HG03558 (cell line): ENCODE results near the gene CEBPE.

Experiments
- ATAC-seq: cut with Tn5 transposase; IDR thresholded peaks from one replicate; pipeline ENCODE4 v1.9.1; 2021; ENCODE audit warnings: moderate number of reproducible peaks; ENCODE audit not compliant: unreplicated experiment; ENCODE audit errors: extremely low read depth

The CEBPE gene

DNA sequence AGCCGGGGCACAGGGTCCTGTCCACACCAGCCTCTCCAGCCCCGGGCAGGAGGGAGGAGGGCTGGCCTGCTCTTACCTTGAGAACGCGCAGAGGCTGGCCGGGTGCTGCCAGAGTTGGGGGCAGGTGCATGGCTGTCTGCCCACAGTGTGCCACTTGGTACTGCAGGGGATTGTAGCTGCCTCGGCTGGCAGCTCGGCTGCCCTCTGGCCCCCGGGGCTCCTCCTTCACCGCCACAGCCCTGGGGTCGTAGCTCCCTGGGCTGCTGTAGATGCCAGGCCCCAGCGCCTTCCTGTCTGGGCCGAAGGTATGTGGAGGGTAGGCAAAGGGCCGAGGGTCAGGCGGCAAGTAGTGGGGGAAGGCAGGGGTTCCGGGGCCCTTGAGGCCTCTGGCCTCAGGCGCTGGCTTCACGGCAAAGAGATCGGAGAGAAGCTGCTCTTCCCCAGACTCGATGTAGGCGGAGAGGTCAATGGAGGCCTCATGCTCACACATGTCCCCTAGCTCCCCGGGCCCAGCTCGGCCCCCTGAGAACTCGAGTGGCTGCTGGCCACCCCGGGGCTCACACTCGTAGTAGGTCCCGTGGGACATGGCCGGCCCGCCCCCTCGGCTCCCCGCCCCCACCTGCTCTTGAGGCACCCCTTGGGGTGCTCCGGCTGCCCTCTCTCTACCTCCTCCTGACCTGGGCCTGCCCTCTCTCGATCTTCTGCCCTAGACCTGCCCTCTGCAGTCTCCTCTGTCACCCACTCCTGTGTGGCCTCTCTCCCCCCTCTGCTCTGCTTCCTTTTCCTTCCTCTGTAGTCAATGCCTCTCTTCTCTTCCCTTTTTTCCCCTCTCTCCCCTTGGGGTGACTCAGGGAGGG is at the start of gene CEBPE:
CEBPE (minus strand) TSS at position 750 of the 857 bp plus-strand sequence; CDS start at position 586, 164 bp downstream.
- ATAC-seq: no peak

DNA sequence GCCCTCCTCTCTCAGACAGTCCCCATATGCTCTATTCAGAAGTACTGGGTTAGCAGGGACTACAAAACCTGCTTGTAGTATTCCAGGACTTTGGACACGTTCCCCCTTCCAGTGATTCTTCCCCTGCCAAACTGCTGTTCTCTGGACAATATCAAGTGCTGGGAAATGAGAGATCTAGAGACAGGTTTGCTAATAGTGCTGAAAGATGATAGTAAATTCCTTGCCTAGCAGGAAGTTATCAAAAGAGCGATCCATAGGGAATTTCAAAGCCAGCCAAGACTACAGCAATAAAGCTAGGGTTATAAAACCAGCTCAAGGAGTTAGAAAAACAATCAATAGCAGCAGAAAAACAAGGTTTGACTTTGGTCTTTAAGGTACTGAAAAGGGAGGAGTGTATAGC is 49.2 kb upstream of the CEBPE start:
- ATAC-seq: no peak

DNA sequence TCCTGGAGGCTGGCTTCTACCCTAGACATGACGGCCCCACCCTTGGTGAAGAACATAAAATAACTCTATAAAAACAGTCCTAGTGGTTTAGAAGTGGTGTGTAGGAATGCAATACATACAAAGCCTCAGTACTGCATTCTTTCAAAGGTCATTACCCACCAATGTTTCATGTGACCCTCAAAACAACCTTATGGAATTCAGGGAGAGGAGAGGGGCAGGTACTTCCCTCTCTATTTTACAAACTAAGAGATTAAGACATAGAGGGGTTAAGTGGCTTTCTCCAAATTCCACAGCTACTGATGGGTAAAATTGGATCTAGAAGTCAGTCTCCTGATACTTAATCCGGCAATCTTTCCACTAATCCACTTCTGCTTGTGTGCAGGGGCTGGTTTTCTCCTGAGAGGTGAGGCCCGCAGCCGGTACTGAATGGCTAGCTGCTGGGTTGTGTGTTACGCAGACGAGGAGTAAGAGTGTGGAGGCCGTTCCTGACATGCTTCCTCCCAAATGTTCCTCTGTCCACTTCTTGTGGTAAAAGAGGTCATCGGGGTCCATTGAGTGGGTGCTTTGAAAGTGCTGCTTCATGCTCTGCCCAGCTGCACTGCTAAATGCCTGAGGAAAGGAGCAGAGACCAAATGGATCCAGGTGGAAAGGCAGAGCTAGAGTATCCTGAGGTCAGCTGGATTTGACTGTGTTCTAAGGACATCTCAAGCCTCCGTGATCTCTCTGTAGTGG is 48.2 kb upstream of the CEBPE start:
- ATAC-seq: no peak

DNA sequence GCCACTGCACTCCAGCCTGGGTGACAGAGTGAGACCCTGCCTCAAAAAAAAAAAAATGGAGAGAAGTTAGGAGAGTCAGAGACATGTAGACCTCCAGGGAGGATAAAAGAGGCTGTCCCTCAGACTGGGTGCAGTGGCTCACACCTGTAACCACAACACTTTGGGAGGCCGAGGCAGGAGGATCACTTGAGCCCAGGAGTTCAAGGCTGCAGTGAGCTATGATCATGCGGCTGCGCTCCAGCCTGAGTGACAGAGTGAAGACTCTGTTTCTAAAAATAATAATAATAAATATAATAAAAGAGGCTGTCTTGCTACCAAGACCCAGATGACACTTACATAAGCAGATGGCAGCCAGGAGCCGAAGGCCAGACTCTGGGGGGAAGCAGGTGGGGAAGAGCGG is 45.9 kb upstream of the CEBPE start:
- no peak for ATAC-seq

DNA sequence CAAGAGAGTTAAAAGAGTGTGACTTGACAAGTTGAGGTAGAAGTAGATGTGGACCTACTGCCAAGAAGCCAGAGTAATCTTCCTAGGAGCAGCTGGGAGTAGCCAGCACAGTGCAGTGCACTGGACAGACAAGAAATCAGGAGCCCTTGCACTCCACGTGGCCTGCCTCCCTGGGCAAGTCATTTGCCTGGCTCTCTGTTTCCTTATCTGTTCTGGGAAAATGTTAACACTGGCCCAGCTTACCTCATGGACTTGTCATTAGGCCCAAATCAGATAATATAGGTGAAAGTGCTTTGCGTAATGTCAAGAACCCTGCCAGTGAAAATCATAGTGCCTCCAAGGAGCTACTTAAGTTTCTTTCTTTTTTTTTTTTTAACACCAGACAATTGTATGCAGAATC is 45.2 kb upstream of the CEBPE start:
- ATAC-seq: no peak

DNA sequence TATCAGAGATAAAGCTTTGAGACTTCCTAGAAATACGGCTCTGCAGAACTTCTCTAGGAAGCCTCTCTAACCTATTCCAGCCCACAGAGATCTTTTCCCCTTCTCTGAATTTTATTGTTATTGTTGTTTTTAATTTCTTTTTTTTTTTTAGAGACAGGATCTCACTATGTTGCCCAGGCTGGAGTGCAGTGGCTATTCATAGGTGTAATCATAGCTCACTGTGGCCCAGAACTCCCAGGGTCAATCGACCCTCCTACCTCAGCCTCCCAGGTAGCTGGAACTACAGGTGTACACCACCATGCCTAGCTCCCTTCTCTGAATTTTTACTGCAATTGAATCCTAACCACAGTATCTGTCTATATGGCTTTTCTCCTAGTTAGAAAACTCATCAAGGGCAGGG is 44.8 kb upstream of the CEBPE start:
- ATAC-seq: no peak

DNA sequence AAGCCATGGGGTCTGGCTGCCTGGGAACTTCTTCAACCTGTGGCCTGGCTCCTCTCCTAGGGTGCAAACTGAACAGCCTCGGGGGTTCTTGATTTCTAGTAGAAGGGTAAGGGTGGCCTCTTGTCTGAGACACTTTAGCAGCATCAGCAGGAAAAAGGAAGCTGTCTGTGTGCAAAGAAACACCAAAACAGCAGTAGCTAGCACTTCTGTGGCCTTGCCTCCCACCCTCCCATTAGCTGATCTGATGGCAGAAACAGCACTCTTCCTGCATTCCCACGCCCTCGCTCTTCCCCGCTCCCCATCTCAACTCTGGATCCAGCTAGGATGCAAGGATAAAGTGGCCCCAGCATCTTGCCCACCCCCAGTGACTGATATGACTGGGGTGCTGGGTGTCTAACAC is 43.7 kb upstream of the CEBPE start:
- no peak for ATAC-seq

DNA sequence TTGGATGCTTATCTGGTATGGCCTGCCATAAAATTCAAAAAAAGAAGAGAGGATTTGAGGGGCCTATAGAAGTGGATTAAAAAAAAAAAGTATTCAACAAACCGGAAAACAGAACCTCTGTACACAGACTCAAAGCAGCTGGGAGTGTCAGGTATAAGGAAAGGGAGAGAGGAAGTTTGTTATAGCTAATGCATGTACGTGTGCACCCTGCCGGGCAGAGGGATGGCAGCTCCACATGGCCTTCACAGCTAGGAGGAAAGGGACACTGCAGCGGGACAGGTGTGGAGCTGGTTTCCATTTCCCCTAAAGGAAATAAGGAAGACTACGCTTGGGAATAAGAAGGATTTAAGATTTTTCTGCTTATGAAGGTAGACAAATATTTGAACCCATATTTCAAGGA is 43.0 kb upstream of the CEBPE start:
- ATAC-seq: no peak

DNA sequence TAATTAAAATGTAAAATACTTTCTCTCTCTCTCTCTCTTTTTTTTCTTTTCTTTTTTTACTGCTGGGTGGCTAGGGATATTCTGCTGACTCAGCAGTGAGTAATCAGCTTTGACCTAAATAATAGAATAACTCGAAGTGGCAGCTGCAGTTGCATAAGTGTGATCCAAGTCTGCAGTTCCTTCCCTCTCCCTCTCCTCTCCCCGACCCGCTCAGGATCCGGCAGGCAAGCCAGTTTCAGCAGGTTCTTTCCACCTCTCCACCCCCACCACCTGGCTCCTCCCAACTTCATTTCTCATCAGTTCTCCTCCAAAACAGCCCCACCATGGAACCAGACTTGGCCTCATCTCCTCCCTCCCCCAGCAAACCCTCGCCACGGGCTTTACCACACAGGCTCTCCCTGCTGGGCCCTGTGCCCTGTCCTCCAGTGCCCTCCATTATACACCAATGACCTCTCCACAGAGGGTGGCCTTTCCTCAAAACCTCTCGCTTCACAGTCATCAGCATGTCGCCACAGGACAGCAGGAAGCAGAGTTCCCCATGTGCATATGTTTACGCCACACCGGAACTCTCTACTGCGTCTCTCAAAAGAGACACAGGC is 42.0 kb upstream of the CEBPE start:
- ATAC-seq: no peak

DNA sequence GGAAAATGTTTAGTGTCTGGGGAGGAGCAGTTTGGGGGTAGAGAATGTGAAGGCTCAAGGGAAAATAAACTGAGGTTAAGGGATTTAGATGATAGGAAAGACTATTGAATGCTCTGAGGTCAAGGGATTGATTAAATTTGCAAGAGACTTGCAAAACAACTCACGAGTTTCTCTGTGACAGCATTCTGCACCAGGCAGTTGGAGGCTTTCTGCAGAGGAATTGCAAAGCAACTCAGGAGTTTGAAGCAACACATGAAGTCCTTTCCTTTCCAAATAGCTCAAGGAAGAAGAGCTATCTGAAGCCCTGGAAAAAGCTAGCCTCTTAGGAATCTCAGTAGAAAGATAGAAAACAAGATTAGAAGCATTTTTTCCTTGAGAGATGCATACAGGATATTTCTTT is 40.5 kb upstream of the CEBPE start:
- no peak for ATAC-seq

DNA sequence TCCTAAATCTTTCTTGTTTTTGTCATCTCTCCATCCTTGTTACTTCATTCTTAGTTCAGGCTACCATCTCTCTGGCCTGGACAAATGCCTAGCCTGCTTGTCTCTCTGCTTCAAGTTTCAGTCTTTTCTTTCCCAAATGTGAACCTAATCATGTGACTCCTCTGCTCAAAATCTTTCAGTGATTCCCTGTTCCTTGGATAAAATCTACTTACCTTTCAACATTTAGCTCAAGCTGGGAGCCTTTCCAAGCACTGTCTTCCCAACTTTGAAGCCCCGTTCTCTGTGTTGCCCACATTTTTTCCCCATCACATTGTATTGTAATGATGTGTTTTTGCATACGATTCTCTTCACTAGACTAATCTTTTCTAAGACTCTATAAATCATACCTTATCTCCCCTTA is 39.7 kb upstream of the CEBPE start:
- no peak for ATAC-seq

DNA sequence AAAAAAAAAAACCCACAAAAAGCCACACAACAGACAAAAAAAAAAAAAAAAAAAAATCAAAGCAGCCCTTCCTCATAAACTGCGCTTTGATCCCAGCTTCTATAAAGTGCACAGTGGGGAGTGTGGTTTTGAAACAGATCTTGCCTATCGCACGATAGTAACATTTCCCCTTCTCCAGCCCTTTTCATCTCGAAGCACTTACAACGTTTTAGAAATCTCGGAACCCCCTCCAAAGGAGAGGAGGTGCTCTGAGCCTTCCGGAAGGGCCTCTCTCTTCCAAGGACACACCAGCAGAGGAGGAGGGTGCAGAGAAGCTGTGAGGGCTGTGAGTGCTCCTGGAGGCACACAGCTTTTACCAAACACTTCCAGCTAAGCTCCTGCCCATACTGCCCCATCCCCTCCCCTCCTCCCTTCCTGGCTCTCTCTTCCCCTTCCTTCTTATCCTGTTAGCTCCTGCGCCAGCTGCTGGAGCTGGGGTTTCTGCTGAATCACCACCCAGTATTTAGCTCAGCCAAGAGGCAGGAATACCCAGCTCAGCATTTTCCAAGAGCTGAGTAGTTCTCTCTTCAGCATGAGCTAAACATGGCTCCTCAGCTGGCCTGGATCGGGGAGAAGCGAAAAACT is 36.0 kb upstream of the CEBPE start:
- no peak for ATAC-seq

DNA sequence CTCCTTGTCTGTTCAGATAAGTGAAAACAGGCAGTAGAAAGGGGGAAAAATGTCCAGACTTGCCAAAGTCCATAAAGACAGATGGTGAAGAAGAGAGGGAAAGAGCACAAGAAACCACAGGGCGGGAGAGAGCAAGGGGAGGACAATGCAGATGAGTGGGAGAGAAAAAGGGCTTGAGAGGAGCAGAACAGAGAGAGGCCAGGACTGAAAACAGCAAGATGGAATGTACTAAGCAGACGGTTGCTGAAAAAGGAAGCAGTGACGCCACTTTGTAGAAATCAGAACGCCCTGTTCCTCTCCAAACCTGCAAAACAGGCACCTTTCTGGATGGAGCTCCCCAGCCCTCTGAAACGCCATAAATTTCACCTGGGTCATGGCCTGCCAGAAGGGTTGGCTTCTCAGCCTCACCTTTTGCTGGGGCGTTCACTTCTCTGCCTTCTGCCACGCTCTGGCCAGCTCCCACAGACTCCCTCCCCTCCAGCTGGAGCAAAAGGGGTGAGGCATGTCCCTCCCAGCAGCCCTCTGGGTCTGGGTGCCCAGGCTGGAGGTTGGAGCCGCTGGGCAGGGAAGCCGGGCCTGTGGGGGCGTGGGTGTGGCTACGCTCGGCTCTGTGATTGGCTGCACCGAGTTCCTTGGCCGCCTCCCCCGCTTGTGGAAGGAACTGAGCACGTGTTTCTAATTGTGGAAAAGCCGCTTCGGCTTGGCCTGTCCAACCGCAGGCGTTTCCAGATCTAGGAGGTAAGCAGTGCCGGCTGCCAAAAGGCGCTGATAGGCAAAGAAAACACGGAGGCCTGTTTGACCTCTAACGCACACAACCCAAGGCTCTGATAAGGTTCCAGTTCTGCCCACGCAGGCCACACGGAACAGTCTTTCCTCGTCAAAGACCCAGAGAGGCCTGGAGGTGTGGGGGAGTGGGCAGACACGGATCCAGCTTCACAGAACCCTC is 35.1 kb upstream of the CEBPE start:
- no peak for ATAC-seq

DNA sequence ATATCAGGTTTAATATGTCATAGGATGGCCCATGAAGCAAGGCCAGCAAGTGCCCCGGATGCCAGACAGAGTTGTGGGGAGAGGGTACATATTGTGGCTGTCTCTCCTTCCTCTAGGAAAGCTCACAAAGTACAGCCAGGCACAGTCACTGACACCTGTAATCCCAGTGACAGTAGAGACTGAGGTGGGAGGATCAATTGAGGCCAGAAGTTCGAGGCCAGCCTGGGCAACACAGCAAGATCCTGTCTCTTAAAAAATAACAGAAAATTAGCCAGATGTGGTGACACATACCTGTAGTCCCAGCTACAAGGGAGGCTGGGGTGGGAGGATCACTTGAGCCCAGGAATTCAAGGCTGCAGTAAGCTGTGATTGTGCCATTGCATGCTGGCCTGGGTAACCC is 32.3 kb upstream of the CEBPE start:
- ATAC-seq: no peak

DNA sequence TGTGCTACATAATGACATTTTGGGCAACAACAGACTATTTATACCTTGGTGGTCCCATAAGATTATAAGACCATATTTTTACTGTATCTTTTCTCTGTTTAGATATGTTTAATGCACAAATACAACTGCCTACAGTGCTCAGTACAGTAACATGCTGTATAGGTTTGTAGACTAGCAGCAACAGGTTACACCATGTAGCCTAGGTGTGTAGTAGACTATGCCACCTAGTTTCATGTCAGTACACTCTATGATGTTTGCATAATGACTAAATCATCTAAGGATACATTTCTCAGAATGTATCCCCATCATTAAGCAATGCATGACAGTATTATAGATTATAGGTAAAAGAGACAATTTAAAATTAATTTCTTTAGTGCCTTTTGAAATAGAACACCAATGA is 30.7 kb upstream of the CEBPE start:
- ATAC-seq: no peak

DNA sequence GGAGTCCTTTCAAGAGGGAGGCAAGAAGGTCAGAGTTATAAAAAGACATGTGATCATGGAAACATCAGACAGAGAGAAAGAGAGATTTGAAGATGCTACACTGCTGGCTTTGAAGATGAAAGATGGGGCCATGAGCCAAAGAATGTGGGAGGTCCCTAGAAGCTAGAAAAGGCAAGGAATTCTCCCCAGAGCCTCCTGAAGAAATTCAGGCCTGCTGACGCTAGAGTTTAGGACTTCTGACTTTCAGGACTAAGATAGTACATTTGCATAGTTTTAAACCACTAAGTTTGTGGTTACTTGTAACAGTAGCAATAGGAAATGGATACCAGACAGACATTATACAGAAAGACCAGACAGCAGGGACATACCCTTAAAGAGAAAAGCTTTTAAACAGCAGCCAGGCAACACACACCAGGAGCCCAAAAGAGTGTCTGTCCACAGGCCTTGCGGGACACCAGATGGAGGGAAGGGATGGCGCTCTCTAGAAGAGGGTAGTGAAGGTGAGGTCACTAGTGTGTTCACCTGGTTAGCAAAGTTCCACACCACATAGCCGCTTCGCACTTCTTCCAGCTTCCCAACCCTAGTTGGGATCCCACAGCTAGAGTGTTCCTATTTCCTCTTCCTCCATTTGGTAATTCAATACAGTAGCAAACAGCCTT is 29.7 kb upstream of the CEBPE start:
- no peak for ATAC-seq

DNA sequence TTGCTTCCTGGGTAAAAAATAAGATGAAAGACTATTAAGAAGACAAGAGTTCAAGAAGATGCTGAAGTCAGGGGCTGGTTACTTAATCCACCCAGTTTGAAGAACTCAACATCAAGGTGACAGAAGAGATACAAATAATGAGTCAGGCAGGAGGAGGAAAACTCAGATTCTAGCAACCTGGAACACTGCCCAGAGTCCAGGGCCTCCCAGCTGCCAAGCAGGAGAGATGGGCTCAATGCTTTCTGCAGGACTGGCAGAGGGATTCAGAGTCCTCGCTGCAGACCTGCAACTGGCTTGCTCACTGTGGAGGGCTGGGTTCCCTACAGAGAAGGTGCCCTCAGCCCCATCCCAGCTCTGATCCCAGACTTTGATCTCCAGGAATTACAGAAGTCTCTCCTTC is 28.6 kb upstream of the CEBPE start:
- no peak for ATAC-seq

DNA sequence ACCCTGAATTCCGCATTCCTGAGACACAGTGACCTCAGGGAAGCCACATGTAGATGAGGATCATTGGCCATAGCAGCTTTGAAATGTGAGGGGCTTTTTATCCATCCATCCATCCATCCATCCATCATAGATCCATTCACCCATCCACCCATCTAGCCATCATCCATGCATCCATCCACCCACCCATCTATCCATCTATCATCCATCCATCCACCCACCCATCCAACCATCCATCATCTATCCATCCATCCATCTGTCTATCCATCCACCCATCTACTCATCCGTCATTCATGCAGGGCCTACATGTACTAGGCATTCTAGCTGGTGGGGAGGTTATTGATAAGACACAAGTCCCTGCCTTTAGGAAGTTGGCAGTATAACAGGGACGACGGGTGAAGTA is 27.9 kb upstream of the CEBPE start:
- ATAC-seq: no peak

DNA sequence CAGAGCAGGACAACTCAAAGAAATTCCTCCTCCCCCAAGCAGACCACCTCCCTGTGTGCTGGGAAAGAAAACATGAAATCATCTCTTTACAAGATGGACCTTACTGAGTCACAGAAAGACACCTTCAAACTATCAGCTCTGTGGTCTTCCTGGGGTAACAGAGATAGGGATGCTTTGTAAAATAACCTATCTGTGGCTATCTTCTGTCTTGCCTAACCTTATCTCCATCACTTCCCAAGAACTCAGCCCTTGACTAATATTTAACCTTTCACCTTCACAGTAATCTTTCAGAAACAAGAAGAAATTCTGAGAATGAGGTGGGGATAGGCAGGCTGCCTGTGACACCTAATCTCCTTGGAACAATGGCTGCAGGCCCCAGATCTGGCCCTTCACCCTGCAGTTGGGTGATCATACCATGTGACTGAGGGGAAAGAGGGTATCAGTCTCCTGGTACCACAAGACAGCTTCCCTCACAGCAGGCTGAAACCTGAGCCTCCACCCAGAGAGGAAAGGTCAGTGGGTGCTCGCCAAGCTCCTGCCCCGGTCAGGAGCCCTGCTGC is 27.4 kb upstream of the CEBPE start:
- no peak for ATAC-seq
